HepG2 (cell line): ENCODE results near the gene CHCHD3. TPM values are rescaled to one million over a fixed set of nuclear protein-coding genes. Genes with fewer than 3 reads are reported as not detected.

Experiments
- ATAC-seq: fragments of 200-7000 bp; cut with Tn5 transposase; 3 replicates; pipeline ENCODE4 v1.9.1; 2020; ENCODE audit warnings: mild to moderate bottlenecking, moderate library complexity
- BruUV-seq: library from RNA; stranded (reverse); fragments of 400-500 nt; replicated peaks from 2 replicates; lab custom pipeline; 2021; lab: Mats Ljungman, UMichigan
- CTCF ChIA-PET: fragments of 300-600 bp; formaldehyde crosslinking; extraction: SDS; loops from one replicate; lab custom pipeline; 2021; ENCODE audit warnings: low total read pairs, inconsistent platforms, low intra/inter-chr PET ratio; lab: Yijun Ruan, JAX
- POLR2A ChIA-PET: fragments of 350-600 bp; sonication (Branson Sonifier 250); formaldehyde crosslinking; loops from one replicate; lab custom pipeline; 2020; ENCODE audit warnings: antibody characterized with exemption, inconsistent platforms; lab: Yijun Ruan, JAX
- DNase-seq: peaks from one replicate; pipeline ENCODE4 v3.0.0-alpha.2; 2015; ENCODE audit warnings: low spot score
- FAIRE-seq: peaks from 3 replicates; lab custom pipeline; 2011; peaks lifted over from hg19 to GRCh38; lab: Jason Lieb, UNC
- H2AFZ ChIP-seq: one replicate; pipeline ENCODE4 v1.6.1; 2011; ENCODE audit warnings: low read length, inconsistent platforms
- H3K27ac ChIP-seq: fragments of 300-600 bp; 3 replicates; pipeline ENCODE4 v1.8.0; 2011; ENCODE audit warnings: mixed run types, mild to moderate bottlenecking, mixed read lengths, low read length, inconsistent platforms; ENCODE audit not compliant: insufficient read depth; ENCODE audit errors: extremely low read length
- H3K27me3 ChIP-seq, 2 experiments: fragments of 200-600 bp in 1 of 2; 2 replicates in 1 of 2; 3 replicates in 1 of 2; pipeline versions ENCODE4 v1.6.0 to v1.8.0; 2011; ENCODE audit warnings: low read length in 2 of 2, mild to moderate bottlenecking in 2 of 2, moderate library complexity in 2 of 2, inconsistent platforms in 1 of 2; ENCODE audit not compliant: insufficient read depth in 2 of 2, control insufficient read depth in 1 of 2
- H3K36me3 ChIP-seq, 2 experiments: fragments of 200-600 bp in 1 of 2; replicated peaks in 1 of 2; 2 replicates in 1 of 2; 3 replicates in 1 of 2; pipeline versions ENCODE4 v1.5.1 to v1.8.0; 2011; ENCODE audit warnings: low read length in 2 of 2, inconsistent platforms in 1 of 2; ENCODE audit not compliant: insufficient read depth in 2 of 2, control insufficient read depth in 1 of 2
- H3K4me1 ChIP-seq: 2 replicates; pipeline ENCODE4 v1.5.1; 2012; ENCODE audit warnings: low read length, inconsistent platforms; ENCODE audit not compliant: insufficient read depth
- H3K4me2 ChIP-seq: 2 replicates; pipeline ENCODE4 v1.6.0; 2011; ENCODE audit warnings: low read depth, low read length, inconsistent platforms
- H3K4me3 ChIP-seq, 3 experiments: fragments of 200-600 bp in 1 of 3; sonication (generic), shearing (Covaris generic) in 1 of 3; replicated peaks in 1 of 3; 2 replicates each; pipeline ENCODE4 v1.5.1; 2011 to 2016; ENCODE audit warnings: low read length in 3 of 3, inconsistent platforms in 2 of 3, low read depth in 2 of 3, mild to moderate bottlenecking in 2 of 3, control low read depth in 1 of 3, mixed read lengths in 1 of 3; ENCODE audit not compliant: insufficient read depth in 1 of 3
- H3K79me2 ChIP-seq: one replicate; pipeline ENCODE4 v1.6.1; 2011; ENCODE audit warnings: low read length, inconsistent platforms; ENCODE audit not compliant: insufficient read depth
- H3K9ac ChIP-seq: 2 replicates; pipeline ENCODE4 v1.6.0; 2011; ENCODE audit warnings: mild to moderate bottlenecking, low read depth, low read length, inconsistent platforms; ENCODE audit not compliant: insufficient read depth
- H3K9me3 ChIP-seq: 2 replicates; pipeline ENCODE4 v1.5.1; 2012; ENCODE audit warnings: mild to moderate bottlenecking, low read length
- H4K20me1 ChIP-seq: 2 replicates; pipeline ENCODE4 v1.6.0; 2011; ENCODE audit warnings: inconsistent platforms, mild to moderate bottlenecking, low read length, moderate library complexity; ENCODE audit not compliant: insufficient read depth
- BCL6 ChIP-seq: IDR thresholded peaks from 2 replicates; pipeline ENCODE4 v1.6.1; 2016; ENCODE audit warnings: missing genetic modification reagents, missing compliant biosample characterization
- IRF9 ChIP-seq: sonication (generic); formaldehyde crosslinking; IDR thresholded peaks from 2 replicates; pipeline ENCODE4 v1.8.0; 2022; ENCODE audit warnings: missing genetic modification reagents, mild to moderate bottlenecking, borderline replicate concordance
- MIER3 ChIP-seq: IDR thresholded peaks from 2 replicates; pipeline ENCODE4 v1.6.1; 2016; ENCODE audit warnings: missing compliant biosample characterization, borderline replicate concordance
- PHF21A ChIP-seq: sonication (generic); formaldehyde crosslinking; IDR thresholded peaks from 2 replicates; pipeline ENCODE4 v1.5.0; 2020; ENCODE audit warnings: mild to moderate bottlenecking, missing genetic modification reagents
- PLSCR1 ChIP-seq: sonication (generic); formaldehyde crosslinking; IDR thresholded peaks from 2 replicates; pipeline ENCODE4 v1.5.0; 2020; ENCODE audit warnings: missing genetic modification reagents, mild to moderate bottlenecking, borderline replicate concordance
- SALL2 ChIP-seq: sonication (generic); formaldehyde crosslinking; IDR thresholded peaks from 2 replicates; pipeline ENCODE4 v1.8.1; 2023; ENCODE audit warnings: mild to moderate bottlenecking, missing genetic modification reagents, inconsistent platforms
- TBP ChIP-seq: sonication (generic); formaldehyde crosslinking; IDR thresholded peaks from 2 replicates; pipeline ENCODE4 v1.5.0; 2020; ENCODE audit warnings: missing genetic modification reagents
- ZBTB20 ChIP-seq: sonication (generic); formaldehyde crosslinking; IDR thresholded peaks from 2 replicates; pipeline ENCODE4 v1.8.1; 2023; ENCODE audit warnings: missing genetic modification reagents, low read depth, mild to moderate bottlenecking, borderline replicate concordance
- WGBS: methylation state at CpG from one replicate; pipeline ENCODE4 v1.1.6; 2017; ENCODE audit warnings: low lambda C conversion rate; 5-methylcytosine and 5-hydroxymethylcytosine counted together
- in situ Hi-C: cut with HindIII; loops from 2 replicates; pipeline ENCODE4 v1.10.0; 2017; ENCODE audit warnings: low pct_unique_long_range_greater_than_20kb; ENCODE audit not compliant: extremely low pct_ligation_motif_present
- intact Hi-C: fragments of 100-400 bp; cut with micrococcal nuclease; formaldehyde crosslinking; loops from one replicate; pipeline ENCODE4 v1.10.0; 2022; ENCODE audit not compliant: unreplicated experiment
- polyA plus RNA-seq, 8 experiments: library from polyadenylated mRNA; depleted of rRNA in 3 of 8; stranded (reverse) in 7 of 8; unstranded in 1 of 8; fragments of >200 nt; fragmentation: Illumina TruSeq in 4 of 8; extraction: Trizol in 4 of 8; gene quantifications; 2 replicates each; pipeline versions ENCODE4 v1.2.1 to v1.2.3, GENCODE V29; 2011 to 2016; ENCODE audit warnings: low read depth in 4 of 8, missing spikeins in 1 of 8, mixed read lengths in 1 of 8; ENCODE audit not compliant: insufficient read depth in 1 of 8
- total RNA-seq, 5 experiments: library from RNA; depleted of rRNA; stranded (reverse); fragments of >200 nt; fragmentation: Illumina TruSeq; extraction: Trizol; gene quantifications; 2 replicates each; pipeline ENCODE4 v1.2.3, GENCODE V29; 2016; ENCODE audit warnings: low read depth in 1 of 5

Gene CHCHD3
- total and polyA plus RNA-seq, 2 of the 13 experiments (the other 11 are each of a cell fraction or from before 2014, with no cell fraction given): 32.7 to 86.8 TPM

GRCh38 chr7:133077394-133077793 lies 4.5 kb downstream of the CHCHD3 start:
- no peaks in the 10 kb centered on the region for H3K9me3 ChIP-seq
- H2AFZ ChIP-seq: no peak overlapping the region
- no peak overlapping the region for H3K9ac ChIP-seq
- POLR2A ChIA-PET: no interaction called here
- BruUV-seq: no TSS peak
- WGBS: 95% methylated on average over 4 of the region's 4 CpGs
- no peaks in the 10 kb centered on the region; a peak in 1 of 5 replicates for H3K27me3 ChIP-seq
- no peak overlapping the region for H3K4me3 ChIP-seq
- no peak overlapping the region for H3K4me2 ChIP-seq
- intact Hi-C loops (no loop called here), in situ Hi-C loops (no loop called here)
- H3K4me1 ChIP-seq: peaks cover 23% of the 10 kb centered on the region
- H3K36me3 ChIP-seq: peaks cover 0 to 8% of the 10 kb centered on the region in 2 experiments; a peak in 2 of 5 replicates
- CTCF ChIA-PET: no interaction called here
- DNase-seq: no peak
- no peak overlapping the region for H3K27ac ChIP-seq
- ATAC-seq: no peak
- no peak for FAIRE-seq
- TF ChIP-seq IRF9 (CRISPR knock-in tag) (no peak), BCL6 (peak; percentile 46; the same call in 1 of the 2 replicates)
- no peaks in the 10 kb centered on the region for H4K20me1 ChIP-seq
- peaks cover 72% of the 10 kb centered on the region for H3K79me2 ChIP-seq

GRCh38 chr7:133076142-133076541 lies 5.7 kb downstream of the CHCHD3 start:
- Histone ChIP-seq H3K36me3 (peaks cover 0 to 8% of the 10 kb centered on the region in 2 experiments; a peak in 2 of 5 replicates), H3K79me2 (peaks cover 70% of the 10 kb centered on the region), H3K4me2 (no peak overlapping the region), H3K27ac (no peak overlapping the region), H3K9ac (no peak overlapping the region), H2AFZ (no peak overlapping the region), H3K4me1 (peaks cover 22% of the 10 kb centered on the region), H3K4me3 (no peak overlapping the region), H3K9me3 (no peaks in the 10 kb centered on the region), H4K20me1 (no peaks in the 10 kb centered on the region), H3K27me3 (no peaks in the 10 kb centered on the region)
- TF ChIP-seq PHF21A (CRISPR knock-in tag) (no peak), ZBTB20 (CRISPR knock-in tag) (no peak), MIER3 (CRISPR knock-in tag) (no peak), TBP (CRISPR knock-in tag) (no peak), SALL2 (CRISPR knock-in tag) (no peak), PLSCR1 (CRISPR knock-in tag) (no peak)
- ATAC-seq (no peak), DNase-seq (no peak), FAIRE-seq (no peak)
- BruUV-seq: no TSS peak
- in situ Hi-C loops (no loop called here), intact Hi-C loops (no loop called here)
- 96% methylated on average over 2 of the region's 2 CpGs for WGBS
- POLR2A ChIA-PET: no interaction called here
- CTCF ChIA-PET: no interaction called here
